HG02870 (cell line): Measurements from ENCODE around the gene LMO7.

Source experiments
- ATAC-seq: cut with Tn5 transposase; IDR thresholded peaks from one replicate; pipeline ENCODE4 v1.9.1; 2021; ENCODE audit warnings: mild to moderate bottlenecking, moderate library complexity; ENCODE audit not compliant: unreplicated experiment

The LMO7 gene

DNA sequence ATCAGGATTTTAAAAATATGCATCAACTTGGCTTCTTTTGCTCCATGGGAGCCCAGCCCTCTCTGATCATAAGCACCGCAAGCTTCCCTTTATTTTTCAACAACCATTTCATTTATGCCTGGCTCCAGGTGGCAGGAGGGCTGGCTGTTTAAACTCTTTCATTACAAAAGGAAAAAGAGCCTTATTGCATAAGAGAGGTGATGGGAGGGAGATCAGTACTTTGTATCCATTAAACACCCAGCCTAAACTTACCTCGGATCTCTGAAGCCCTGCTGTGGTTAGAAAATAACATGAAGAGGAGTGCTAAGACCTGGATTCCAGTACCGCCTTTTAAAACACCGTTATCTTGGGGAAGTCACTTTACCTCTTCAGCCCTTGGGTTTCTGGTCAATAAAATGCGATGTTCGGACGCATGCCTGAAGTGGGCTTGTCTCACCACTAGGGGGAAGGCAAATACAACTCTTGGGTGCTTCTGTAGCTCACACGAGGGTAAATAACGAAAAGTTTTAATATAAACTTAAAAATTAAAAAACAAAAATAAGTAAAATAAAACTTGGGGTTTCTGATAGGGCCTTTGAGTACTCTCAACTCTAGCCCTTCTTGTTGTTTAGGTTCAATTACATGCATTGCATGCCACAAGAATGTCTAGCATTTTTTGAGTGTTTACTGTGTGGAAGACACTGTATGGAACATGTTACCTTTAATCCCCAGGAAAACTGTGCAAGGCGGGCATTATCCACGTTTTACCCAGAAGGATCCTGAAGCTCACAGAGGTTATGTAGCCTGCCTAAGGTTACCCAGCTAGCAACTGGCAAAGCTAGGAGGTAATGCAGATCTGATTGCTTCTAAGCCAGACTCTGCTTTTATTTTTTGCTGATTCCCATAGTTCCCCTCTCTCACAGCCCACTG is 240.3 kb downstream of the LMO7 start:
- peak; percentile 86 for ATAC-seq

DNA sequence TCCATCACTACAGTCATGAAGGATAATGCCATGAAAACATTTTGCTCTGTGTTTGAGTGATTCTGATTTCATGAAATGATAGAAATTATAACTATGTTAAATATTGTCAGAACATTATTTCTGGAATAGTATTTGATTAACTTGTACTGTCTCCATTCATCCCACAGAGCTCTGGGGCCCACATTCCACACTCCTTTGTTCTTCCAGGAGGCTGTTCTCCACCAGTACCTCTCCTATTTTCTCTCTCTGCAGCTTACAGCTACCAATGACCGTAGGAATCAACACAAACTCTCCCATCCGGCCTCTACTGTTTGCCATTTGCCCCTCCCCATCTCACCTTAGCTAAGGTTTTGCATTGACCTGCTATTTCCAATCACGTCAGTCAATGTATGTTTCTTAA is 240.9 kb downstream of the LMO7 start:
- ATAC-seq = no peak

DNA sequence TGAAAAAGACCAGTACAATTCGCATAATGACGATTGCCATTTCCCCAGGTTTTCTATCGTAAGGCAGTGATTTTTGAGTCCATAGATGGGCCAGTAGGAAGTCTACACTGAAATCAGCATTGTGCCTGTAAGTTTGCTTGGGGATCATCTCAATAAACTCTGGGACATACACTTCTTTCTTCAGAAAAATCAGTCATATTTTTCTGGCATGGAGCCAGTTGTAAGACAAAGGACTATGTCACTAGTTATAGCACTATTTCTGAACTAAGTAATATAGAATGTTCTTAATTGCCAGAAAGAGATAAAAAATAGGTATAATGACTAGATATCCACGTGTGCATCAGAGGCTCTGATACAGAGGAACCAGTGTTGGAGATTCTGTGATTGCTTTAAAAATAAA is 243.5 kb downstream of the LMO7 start:
- ATAC-seq = no peak

GRCh38 chr13:75881109-75881775 is 245.1 kb downstream of the LMO7 start:
- no peak for ATAC-seq

DNA sequence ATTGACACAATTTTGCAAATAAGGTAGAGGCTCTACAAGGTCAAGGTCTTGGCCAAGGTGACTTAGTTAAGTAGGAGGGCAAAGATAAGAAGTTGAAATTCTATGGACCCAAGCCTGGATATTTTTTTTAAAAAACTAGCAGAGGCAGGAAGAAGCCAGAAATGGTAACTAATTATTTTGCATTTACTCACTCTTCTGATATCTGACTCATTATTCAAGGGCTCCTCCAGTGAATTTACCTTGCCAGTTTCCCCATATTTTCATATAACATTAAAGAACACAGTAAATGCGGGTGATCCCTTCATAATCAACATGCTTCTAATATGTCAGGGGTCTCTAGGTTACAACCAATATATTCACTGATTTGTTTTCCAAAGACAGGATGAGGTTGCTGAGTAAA is 246.1 kb downstream of the LMO7 start:
- ATAC-seq = no peak

- no peak for ATAC-seq
These were observed 253.3 kb downstream of the LMO7 start for GRCh38 chr13:75889427-75889826.

DNA sequence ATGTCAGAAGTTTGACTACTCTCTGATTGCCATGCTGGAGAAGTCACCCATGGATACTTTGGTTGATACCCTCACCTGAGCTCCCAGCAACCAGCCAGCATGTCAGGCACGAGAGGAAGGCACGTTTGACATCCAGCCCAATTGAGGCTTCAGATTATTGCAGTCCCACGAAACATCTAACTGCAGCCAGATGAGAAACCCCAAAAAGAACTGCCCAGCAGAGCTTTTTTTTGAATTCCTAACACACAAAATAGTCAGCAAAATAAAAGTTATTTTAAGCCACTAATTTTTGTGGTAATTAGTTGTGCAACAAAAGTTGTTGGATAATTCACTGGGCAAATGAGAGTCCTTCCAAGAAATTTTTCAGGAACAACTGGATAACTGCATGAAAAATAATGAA is 259.0 kb downstream of the LMO7 start:
- ATAC-seq = no peak

GRCh38 chr13:75896271-75896670 is 260.1 kb downstream of the LMO7 start:
- ATAC-seq = no peak

DNA sequence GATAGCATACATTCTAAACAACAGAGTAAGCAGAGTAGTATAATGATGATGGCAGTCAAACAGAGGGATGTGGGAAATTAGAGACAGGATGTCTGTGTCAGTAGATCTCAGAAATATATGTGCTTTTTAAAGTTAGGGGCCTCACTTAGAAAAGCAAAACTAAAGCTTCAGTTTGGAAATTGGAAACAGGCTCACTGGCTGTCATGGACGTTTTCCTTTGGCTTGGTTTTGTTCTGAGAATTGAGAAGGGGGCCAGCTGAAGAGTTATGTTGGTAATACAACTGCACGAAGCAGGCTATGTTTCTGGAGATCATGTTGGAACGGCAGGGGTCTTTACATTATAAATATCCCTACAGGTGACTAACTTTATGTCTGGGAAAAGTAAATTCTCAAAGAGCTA is 261.3 kb downstream of the LMO7 start:
- ATAC-seq = no peak

- no peak for ATAC-seq
These were observed 265.4 kb downstream of the LMO7 start for GRCh38 chr13:75901501-75901900.

DNA sequence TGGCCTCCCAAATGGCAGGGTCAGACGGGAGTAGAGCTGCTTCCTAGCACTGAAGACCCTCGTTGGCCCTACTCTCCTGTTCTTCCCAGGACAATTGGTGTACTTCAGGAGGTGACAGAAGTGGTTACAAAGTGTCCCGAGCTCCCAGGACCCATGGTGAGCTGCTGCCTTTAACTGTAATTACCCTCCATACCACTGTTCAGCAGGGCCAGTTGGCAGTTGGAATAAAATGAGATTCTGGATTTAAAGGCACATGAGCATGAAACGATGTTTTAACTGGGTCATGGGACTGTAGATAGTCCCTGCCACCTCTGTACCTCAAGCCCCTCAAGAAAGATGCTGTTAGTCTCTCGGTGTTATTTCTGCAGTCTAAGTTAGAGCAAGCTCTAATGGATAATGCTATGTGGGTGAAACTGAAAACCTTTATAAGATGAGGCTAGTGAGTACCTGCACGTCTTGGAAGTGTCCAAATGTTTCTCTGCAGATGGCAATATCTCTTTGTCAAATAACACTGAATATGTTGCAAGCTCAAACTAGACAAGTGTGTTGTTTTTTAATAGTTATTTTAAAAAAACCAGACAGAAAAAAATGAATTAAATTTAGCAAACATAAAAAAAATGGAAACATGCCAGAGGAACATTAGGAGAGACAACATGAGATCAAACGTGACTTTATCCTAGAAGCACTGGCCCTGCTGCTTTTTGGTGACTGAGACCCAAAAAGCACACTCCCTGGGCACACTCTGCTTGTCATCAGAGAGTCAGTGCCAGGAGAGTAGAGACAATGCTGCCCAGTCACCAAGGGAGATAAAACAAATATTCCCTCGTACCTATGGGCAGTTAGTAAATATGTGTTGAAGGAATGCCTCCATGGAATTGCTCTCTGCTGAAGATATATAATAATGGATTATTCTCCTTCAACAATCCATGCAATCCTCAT is 266.3 kb downstream of the LMO7 start:
- no peak for ATAC-seq

GRCh38 chr13:75904012-75904411 is 267.9 kb downstream of the LMO7 start:
- no peak for ATAC-seq

- ATAC-seq = no peak
These were observed 270.2 kb downstream of the LMO7 start for GRCh38 chr13:75906315-75906714.

DNA sequence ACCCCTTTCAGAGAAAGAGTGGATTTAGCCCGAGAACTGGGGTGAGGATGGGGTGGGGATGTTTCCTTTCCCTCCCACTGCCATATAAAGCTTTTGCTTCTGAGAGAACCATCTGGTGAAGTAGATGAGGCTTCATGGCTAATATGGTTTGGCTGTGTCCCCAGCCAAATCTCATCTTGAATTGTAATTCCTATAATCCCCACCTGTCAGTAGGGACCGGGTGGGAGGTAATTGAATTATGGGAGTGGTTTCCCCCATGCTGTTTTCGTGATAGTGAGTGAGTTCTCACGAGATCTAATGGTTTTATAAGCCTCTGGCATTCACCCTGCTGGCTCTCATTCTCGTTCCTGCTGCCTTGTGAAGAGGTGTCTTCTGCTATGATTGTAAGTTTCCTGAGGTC is 270.9 kb downstream of the LMO7 start:
- no peak for ATAC-seq

GRCh38 chr13:75908141-75908540 is 272.0 kb downstream of the LMO7 start:
- ATAC-seq = no peak
